DOHH2 (cell line): ENCODE data around the gene WNK4.

Experiments used
- EZH2phosphoT487 ChIP-seq: fragments of 200-600 bp; sonication (generic); IDR thresholded peaks from 2 replicates; pipeline ENCODE4 v1.6.1; 2017; ENCODE audit warnings: borderline replicate concordance, mild to moderate bottlenecking, antibody characterized with exemption, low read length, moderate library complexity, mixed read lengths
- TF ChIP-seq, protein P1 (sequence below): fragments of 200-600 bp; sonication (generic); IDR thresholded peaks from one replicate; pipeline ENCODE4 v1.5.1; 2014; ENCODE audit warnings: antibody characterized with exemption, mild to moderate bottlenecking, low read depth, low read length; ENCODE audit not compliant: poor library complexity, severe bottlenecking

DNA sequence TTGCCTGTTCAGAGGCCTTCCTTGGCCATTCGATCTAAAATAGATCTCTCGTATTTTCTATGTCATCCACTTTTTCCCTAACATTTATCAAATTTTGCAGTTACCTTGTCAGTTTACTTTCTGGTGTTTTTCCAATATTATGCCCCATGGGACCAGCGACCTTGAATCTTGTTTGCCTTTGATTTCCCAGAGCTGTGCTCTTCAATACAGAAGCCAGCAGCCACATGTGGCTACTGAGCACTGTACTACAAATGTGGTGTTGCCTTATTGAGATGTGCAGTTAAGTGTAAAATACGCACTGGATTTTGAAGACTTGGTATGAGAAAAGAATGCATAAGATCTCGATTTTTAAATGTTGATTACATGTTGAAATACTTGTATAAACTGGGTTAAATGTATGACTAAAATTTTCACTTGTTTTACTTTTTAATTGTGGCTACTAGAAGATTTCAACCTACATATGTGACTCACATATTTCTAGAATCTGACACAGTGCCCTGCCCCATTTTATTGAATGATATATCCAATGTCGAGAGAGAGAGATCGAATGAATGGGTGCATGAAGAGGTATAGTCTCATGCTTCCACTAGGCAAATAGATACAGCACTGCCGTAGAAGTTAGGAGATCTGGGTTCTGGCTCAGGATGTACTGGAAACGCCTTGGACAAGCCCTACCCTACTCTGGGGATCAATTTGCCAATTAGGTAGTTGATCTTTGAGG, 52.0 kb downstream of the WNK4 start:
- TF ChIP-seq, protein P1, sequence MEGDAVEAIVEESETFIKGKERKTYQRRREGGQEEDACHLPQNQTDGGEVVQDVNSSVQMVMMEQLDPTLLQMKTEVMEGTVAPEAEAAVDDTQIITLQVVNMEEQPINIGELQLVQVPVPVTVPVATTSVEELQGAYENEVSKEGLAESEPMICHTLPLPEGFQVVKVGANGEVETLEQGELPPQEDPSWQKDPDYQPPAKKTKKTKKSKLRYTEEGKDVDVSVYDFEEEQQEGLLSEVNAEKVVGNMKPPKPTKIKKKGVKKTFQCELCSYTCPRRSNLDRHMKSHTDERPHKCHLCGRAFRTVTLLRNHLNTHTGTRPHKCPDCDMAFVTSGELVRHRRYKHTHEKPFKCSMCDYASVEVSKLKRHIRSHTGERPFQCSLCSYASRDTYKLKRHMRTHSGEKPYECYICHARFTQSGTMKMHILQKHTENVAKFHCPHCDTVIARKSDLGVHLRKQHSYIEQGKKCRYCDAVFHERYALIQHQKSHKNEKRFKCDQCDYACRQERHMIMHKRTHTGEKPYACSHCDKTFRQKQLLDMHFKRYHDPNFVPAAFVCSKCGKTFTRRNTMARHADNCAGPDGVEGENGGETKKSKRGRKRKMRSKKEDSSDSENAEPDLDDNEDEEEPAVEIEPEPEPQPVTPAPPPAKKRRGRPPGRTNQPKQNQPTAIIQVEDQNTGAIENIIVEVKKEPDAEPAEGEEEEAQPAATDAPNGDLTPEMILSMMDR = no peak
- no peak for TF ChIP-seq EZH2phosphoT487
